ENCODE measurements around the gene TRAP1. TPM values are rescaled to one million over a fixed set of nuclear protein-coding genes. Genes with fewer than 3 reads are reported as not detected.

TRAP1 gene
- total and polyA plus RNA-seq, 9 donors, result 56.3 to 102 (median 76.7) TPM

- Histone ChIP-seq H3K4me3 (no peak overlapping the region), H3K9me3 (no peaks in the 10 kb centered on the region), H3K4me1 (ENCODE audit: insufficient read depth) (no peaks in the 10 kb centered on the region), H3K36me3 (no peaks in the 10 kb centered on the region), H3K27me3 (no peaks in the 10 kb centered on the region), H3K27ac (no peak overlapping the region)
- no peak for DNase-seq
- WGBS, 3 donors, result 70 to 81% (median 77%) methylated on average over 5 of the region's 5 CpGs
- TF ChIP-seq EP300 (IDR thresholded peaks at IDR 0.05), result no peak
- TF ChIP-seq CTCF (IDR thresholded peaks at IDR 0.05), result no peak
- no peak for TF ChIP-seq POLR2A (IDR thresholded peaks at IDR 0.05)
- intact Hi-C loops (cut with DNase I), result no loop called here
Measured at GRCh38 chr16:3754772-3755171, 37.4 kb upstream of the TRAP1 start.

- no peaks in the 10 kb centered on the region for H3K4me1 ChIP-seq (ENCODE audit: insufficient read depth)
- H3K4me3 ChIP-seq, result no peak overlapping the region
- H3K27ac ChIP-seq, result no peak overlapping the region
- DNase-seq, result no peak
- H3K9me3 ChIP-seq, result no peaks in the 10 kb centered on the region
- no peak for TF ChIP-seq POLR2A (IDR thresholded peaks at IDR 0.05)
- TF ChIP-seq EP300 (IDR thresholded peaks at IDR 0.05), result no peak
- TF ChIP-seq CTCF (IDR thresholded peaks at IDR 0.05), result no peak
- 82 to 89% (median 87%) methylated on average over 4 of the region's 4 CpGs for WGBS, 3 donors
- H3K27me3 ChIP-seq, result no peaks in the 10 kb centered on the region
- intact Hi-C loops (cut with DNase I), result no loop called here
- H3K36me3 ChIP-seq, result no peaks in the 10 kb centered on the region
Measured at GRCh38 chr16:3754081-3754703, 36.9 kb upstream of the TRAP1 start.

GRCh38 chr16:3752984-3753383, 35.7 kb upstream of the TRAP1 start:
- H3K4me1 ChIP-seq (ENCODE audit: insufficient read depth), result no peaks in the 10 kb centered on the region
- no peaks in the 10 kb centered on the region for H3K36me3 ChIP-seq
- H3K4me3 ChIP-seq, result no peak overlapping the region
- DNase-seq, result peak in 1 of 5 donors; percentile 20
- no peaks in the 10 kb centered on the region for H3K9me3 ChIP-seq
- intact Hi-C loops (cut with DNase I), result no loop called here
- no peak for TF ChIP-seq EP300 (IDR thresholded peaks at IDR 0.05)
- TF ChIP-seq POLR2A (IDR thresholded peaks at IDR 0.05), result no peak
- no peak for TF ChIP-seq CTCF (IDR thresholded peaks at IDR 0.05)
- H3K27me3 ChIP-seq, result no peaks in the 10 kb centered on the region
- 93% methylated on average over 15 of the region's 15 CpGs for WGBS, 3 donors
- no peak overlapping the region for H3K27ac ChIP-seq

GRCh38 chr16:3751878-3752277, 34.6 kb upstream of the TRAP1 start:
- Histone ChIP-seq H3K4me3 (no peak overlapping the region), H3K27me3 (no peaks in the 10 kb centered on the region), H3K4me1 (ENCODE audit: insufficient read depth) (no peaks in the 10 kb centered on the region), H3K9me3 (no peaks in the 10 kb centered on the region), H3K36me3 (no peaks in the 10 kb centered on the region), H3K27ac (no peak overlapping the region)
- no peak for DNase-seq
- intact Hi-C loops (cut with DNase I), result no loop called here
- TF ChIP-seq POLR2A (IDR thresholded peaks at IDR 0.05) (no peak), CTCF (IDR thresholded peaks at IDR 0.05) (no peak), EP300 (IDR thresholded peaks at IDR 0.05) (no peak)
- WGBS, 3 donors, result 90 to 95% (median 92%) methylated on average over 8 of the region's 8 CpGs

All from ovary (tissue), 9 donors.